HL-60 (cell line): Measurements from ENCODE around the gene CCDC194.

Source experiments
- DNase-seq, 2 experiments: peaks; one replicate each; pipeline ENCODE4 v3.0.0-alpha.2; 2010 to 2020; ENCODE audit warnings: low read depth in 1 of 2, low spot score in 1 of 2
- H3K27ac ChIP-seq: fragments of 250-450 bp; sonication (Bioruptor Pico); replicated peaks from 2 replicates; pipeline ENCODE4 v1.5.1; 2020; ENCODE audit warnings: mild to moderate bottlenecking, moderate library complexity
- H3K27me3 ChIP-seq: fragments of 250-450 bp; sonication (Bioruptor Pico); 2 replicates; pipeline ENCODE4 v1.5.1; 2021; ENCODE audit warnings: mild to moderate bottlenecking, moderate library complexity; ENCODE audit not compliant: insufficient read depth, poor library complexity, severe bottlenecking
- H3K4me3 ChIP-seq: replicated peaks from 2 replicates; pipeline ENCODE4 v1.5.1; 2011; ENCODE audit warnings: mild to moderate bottlenecking, control low read depth, low read length; ENCODE audit not compliant: insufficient read depth
- GABPA ChIP-seq: IDR thresholded peaks from 2 replicates; pipeline ENCODE4 v1.6.1; 2012; ENCODE audit warnings: low read depth
- POLR2AphosphoS5 ChIP-seq: IDR thresholded peaks from 2 replicates; pipeline ENCODE4 v1.6.1; 2012; ENCODE audit warnings: low read depth
- SPI1 ChIP-seq: IDR thresholded peaks from 2 replicates; pipeline ENCODE4 v1.6.1; 2012; ENCODE audit warnings: low read depth, mild to moderate bottlenecking, borderline replicate concordance
- TF ChIP-seq, protein P1 (sequence below): IDR thresholded peaks from 2 replicates; pipeline ENCODE4 v1.6.1; 2012; ENCODE audit warnings: low read depth; ENCODE audit not compliant: insufficient replicate concordance
- TF ChIP-seq, protein P2 (sequence below): IDR thresholded peaks from one replicate; pipeline ENCODE4 v1.5.1; 2011; ENCODE audit warnings: low read length, control low read depth, inconsistent platforms; ENCODE audit not compliant: insufficient read depth

Gene CCDC194

DNA sequence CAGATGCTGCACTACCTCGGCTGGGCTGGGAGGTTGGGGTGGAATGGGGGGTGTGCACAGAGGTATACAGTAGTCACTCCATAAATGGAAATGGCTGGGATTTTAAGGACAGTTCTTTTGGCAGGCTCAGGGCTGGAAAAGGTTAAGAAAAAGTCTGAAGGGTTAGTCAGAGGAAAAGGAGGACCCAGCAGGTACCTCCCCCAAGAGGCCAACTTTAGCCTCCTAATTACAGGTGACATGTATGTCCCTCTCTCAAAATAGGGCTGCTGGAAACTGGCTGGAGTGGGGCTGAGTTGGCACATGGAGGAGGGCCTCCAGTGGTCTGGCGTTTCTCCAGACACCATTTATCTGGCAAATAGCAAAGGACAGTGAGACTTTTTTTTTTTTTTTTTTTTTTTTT, 994 bp downstream of the CCDC194 start:
- TF ChIP-seq, protein P1, sequence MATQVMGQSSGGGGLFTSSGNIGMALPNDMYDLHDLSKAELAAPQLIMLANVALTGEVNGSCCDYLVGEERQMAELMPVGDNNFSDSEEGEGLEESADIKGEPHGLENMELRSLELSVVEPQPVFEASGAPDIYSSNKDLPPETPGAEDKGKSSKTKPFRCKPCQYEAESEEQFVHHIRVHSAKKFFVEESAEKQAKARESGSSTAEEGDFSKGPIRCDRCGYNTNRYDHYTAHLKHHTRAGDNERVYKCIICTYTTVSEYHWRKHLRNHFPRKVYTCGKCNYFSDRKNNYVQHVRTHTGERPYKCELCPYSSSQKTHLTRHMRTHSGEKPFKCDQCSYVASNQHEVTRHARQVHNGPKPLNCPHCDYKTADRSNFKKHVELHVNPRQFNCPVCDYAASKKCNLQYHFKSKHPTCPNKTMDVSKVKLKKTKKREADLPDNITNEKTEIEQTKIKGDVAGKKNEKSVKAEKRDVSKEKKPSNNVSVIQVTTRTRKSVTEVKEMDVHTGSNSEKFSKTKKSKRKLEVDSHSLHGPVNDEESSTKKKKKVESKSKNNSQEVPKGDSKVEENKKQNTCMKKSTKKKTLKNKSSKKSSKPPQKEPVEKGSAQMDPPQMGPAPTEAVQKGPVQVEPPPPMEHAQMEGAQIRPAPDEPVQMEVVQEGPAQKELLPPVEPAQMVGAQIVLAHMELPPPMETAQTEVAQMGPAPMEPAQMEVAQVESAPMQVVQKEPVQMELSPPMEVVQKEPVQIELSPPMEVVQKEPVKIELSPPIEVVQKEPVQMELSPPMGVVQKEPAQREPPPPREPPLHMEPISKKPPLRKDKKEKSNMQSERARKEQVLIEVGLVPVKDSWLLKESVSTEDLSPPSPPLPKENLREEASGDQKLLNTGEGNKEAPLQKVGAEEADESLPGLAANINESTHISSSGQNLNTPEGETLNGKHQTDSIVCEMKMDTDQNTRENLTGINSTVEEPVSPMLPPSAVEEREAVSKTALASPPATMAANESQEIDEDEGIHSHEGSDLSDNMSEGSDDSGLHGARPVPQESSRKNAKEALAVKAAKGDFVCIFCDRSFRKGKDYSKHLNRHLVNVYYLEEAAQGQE = no peak
- TF ChIP-seq SPI1 = no peak
- TF ChIP-seq, protein P2, sequence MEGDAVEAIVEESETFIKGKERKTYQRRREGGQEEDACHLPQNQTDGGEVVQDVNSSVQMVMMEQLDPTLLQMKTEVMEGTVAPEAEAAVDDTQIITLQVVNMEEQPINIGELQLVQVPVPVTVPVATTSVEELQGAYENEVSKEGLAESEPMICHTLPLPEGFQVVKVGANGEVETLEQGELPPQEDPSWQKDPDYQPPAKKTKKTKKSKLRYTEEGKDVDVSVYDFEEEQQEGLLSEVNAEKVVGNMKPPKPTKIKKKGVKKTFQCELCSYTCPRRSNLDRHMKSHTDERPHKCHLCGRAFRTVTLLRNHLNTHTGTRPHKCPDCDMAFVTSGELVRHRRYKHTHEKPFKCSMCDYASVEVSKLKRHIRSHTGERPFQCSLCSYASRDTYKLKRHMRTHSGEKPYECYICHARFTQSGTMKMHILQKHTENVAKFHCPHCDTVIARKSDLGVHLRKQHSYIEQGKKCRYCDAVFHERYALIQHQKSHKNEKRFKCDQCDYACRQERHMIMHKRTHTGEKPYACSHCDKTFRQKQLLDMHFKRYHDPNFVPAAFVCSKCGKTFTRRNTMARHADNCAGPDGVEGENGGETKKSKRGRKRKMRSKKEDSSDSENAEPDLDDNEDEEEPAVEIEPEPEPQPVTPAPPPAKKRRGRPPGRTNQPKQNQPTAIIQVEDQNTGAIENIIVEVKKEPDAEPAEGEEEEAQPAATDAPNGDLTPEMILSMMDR = no peak
- no peak for TF ChIP-seq POLR2AphosphoS5
- no peak overlapping the region for H3K27ac ChIP-seq
- no peak for DNase-seq
- peaks cover 3% of the 10 kb centered on the region for H3K27me3 ChIP-seq
- H3K4me3 ChIP-seq = no peak overlapping the region

DNA sequence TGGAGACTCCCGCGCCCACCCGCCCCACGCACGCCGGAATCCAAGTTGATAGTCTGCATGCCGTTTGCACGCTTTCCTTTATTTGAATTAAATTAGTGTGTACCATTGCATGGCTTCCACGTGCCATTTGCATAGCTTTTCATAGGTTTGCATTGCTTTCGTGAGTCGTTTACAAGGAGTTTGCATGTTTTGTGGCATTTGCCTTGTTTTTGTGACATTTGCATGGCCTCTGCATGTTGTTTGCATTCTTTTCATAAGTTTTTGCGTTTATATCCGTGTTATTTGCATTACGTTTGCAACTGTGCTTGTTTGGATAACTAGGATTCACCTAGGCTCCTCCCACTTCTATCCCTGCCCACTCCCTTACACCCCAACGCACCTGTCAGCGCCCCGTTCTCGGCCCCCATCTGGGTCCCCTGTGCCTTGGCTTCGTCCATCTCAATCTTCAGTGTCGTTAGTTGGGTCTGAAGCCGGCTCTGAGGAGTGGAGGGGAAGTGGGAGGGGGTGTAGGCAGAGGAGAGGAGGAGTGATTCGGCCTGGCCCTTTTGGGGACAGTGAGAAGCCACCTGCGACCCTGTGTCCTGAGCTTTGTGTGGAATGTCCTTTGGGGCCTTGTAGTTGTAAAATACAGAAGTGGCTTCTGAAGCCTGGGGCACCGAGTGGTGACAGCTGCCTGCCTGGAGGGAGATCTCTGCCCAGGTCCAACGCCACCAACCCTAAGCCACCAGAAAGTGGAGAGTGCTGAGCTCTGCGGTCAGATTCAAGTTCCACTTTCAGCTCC, 2.4 kb downstream of the CCDC194 start:
- peaks cover 3% of the 10 kb centered on the region for H3K27me3 ChIP-seq
- peak overlapping the region; percentile 60 for H3K27ac ChIP-seq
- H3K4me3 ChIP-seq = peak overlapping the region; percentile 30
- peak; percentile 47 to 93 for DNase-seq
- TF ChIP-seq, protein P1 = no peak
- no peak for TF ChIP-seq POLR2AphosphoS5
- TF ChIP-seq, protein P2 = no peak
- TF ChIP-seq SPI1 = peak; percentile 90

DNA sequence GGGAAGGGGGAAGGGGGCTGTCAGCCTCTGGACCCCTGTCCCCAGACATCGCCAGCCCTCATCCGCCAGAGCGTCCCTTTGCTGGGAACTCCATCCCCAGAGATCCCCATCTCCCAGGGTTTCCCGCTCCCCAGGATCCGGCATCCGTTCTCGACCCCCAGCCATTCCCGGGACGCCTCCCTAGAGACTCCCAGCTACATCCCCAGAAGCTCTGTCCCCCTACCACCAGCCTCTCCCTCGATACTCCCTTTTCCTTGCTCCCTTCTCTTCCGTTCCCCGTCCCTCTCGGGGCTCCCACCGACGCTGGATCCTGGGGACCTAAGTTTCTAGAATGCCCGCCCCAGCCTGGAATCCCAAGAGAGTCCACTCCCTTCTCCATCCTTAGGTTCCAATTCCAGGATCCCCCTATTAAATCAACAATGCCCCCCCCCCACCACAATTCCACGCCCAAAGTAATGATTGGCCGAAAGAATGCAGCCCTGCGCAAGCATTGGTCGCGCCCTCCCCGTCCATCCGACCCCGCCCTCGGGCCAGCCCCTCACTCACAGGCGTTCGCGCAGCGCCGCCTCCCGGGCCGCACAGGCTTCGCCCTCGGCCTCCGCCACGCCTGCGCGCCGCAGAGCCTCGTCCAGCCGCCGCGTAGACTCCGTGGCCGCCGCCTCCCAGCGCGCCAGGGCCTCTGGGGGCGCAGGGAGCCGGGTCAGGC, 3.2 kb downstream of the CCDC194 start:
- peaks cover 3% of the 10 kb centered on the region for H3K27me3 ChIP-seq
- TF ChIP-seq, protein P2 = peak; percentile 44
- TF ChIP-seq POLR2AphosphoS5 = no peak
- TF ChIP-seq, protein P1 = no peak
- TF ChIP-seq GABPA = no peak
- no peak for TF ChIP-seq SPI1
- H3K27ac ChIP-seq = no peak overlapping the region
- peak overlapping the region; percentile 48 for H3K4me3 ChIP-seq
- DNase-seq = peak; percentile 74 to 89
